ENCODE measurements around the gene MTHFS. TPM values are rescaled to one million over a fixed set of nuclear protein-coding genes. Genes with fewer than 3 reads are reported as not detected.

The MTHFS gene
- total and polyA plus RNA-seq, 11 donors, result 5.7 to 45.5 (median 13.4) TPM

DNA sequence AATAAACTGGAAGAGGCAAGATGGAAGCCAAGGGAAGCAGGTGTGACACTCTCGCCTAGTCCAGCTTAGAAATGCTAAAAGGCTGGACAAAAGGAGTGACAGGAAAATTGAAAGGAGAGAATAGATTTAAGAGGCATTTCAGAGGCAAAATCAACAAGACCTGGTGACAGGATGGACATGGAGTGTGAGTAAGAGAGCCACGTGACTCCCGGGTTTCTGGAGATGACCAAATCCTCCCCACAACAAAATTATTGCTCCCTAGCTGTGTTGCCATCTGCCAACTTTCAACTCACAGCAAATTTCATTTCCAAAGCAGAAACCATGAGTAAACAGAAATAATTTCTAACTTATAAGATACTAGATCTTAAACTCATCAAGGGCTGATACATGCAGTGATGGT lies 52.6 kb downstream of the MTHFS start:
- ATAC-seq (no peak), DNase-seq (no peak)
- no peaks in the 10 kb centered on the region for H3K27me3 ChIP-seq
- no peak overlapping the region for H3K27ac ChIP-seq
- H3K36me3 ChIP-seq, result peaks cover 0 to 40% (median 13%) of the 10 kb centered on the region in 9 donors
- intact Hi-C loops (cut with DNase I), result loop anchor here in 1 of 10 donors (10.0 kb wide), 1 partner anchor 69 kb away; no protein-coding TSS in a partner anchor
- WGBS, 4 donors, result 77 to 97% (median 87%) methylated on average over 3 of the region's 3 CpGs
- peaks cover 0 to 3% (median 0%) of the 10 kb centered on the region in 12 donors for H3K4me1 ChIP-seq
- TF ChIP-seq, protein P1, sequence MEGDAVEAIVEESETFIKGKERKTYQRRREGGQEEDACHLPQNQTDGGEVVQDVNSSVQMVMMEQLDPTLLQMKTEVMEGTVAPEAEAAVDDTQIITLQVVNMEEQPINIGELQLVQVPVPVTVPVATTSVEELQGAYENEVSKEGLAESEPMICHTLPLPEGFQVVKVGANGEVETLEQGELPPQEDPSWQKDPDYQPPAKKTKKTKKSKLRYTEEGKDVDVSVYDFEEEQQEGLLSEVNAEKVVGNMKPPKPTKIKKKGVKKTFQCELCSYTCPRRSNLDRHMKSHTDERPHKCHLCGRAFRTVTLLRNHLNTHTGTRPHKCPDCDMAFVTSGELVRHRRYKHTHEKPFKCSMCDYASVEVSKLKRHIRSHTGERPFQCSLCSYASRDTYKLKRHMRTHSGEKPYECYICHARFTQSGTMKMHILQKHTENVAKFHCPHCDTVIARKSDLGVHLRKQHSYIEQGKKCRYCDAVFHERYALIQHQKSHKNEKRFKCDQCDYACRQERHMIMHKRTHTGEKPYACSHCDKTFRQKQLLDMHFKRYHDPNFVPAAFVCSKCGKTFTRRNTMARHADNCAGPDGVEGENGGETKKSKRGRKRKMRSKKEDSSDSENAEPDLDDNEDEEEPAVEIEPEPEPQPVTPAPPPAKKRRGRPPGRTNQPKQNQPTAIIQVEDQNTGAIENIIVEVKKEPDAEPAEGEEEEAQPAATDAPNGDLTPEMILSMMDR (IDR thresholded peaks at IDR 0.05), result no peak
- no peak for TF ChIP-seq POLR2A (IDR thresholded peaks at IDR 0.05)
- no peaks in the 10 kb centered on the region for H3K9me3 ChIP-seq
- H3K4me3 ChIP-seq, result no peak overlapping the region

DNA sequence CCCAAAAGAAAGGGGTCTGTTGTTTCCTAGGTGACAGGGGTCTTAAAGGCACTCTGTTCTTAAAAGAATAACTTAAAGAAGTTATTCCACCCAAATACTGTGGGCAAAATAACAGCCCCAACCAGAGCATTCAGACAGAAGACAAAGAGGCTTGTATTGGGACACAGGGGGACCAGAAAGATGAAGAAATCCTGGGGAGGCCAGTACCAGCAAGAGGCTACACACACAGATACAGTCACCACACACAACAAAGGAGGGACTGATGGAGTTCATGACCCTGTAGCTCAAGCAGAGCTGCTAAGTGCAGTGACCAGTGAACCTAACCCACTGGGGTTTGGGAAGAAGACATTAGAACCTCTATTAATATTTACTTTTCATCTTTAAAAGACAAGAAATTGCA lies 59.0 kb downstream of the MTHFS start:
- no peak for TF ChIP-seq POLR2A (IDR thresholded peaks at IDR 0.05)
- TF ChIP-seq, protein P1 (IDR thresholded peaks at IDR 0.05), result no peak
- Histone ChIP-seq H3K27ac (no peak overlapping the region), H3K4me1 (peaks cover 0 to 8% (median 0%) of the 10 kb centered on the region in 12 donors), H3K9me3 (no peaks in the 10 kb centered on the region), H3K36me3 (peaks cover 0 to 27% (median 4%) of the 10 kb centered on the region in 9 donors), H3K27me3 (no peaks in the 10 kb centered on the region), H3K4me3 (no peak overlapping the region)
- no peak for ATAC-seq
- no peak for DNase-seq
- intact Hi-C loops (cut with DNase I), result no loop called here

DNA sequence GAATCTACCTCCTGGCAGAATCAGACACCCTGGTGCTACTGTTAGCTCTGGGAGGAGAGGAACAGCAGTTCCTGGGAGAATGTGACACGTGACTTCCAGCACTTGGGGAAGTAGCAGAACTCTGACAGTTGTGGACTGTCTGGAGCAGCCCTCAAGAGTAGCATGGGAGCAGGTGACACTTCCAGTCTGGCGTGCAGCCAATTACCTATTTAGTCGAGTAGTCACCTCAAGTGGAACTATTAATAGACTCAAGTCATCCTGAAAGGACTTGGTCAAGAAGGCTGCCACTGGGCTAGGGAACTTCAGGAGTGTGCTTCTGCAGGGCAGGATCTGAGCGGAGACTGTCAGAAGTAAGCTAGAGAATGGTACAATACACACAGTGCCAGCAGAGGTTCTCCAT lies 62.3 kb downstream of the MTHFS start:
- Histone ChIP-seq H3K27ac (no peak overlapping the region), H3K9me3 (no peaks in the 10 kb centered on the region), H3K4me1 (peaks cover 0 to 8% (median 0%) of the 10 kb centered on the region in 12 donors), H3K4me3 (no peak overlapping the region), H3K36me3 (peaks cover 0 to 11% (median 4%) of the 10 kb centered on the region in 9 donors), H3K27me3 (no peaks in the 10 kb centered on the region)
- 51 to 60% (median 54%) methylated on average over 2 to 4 of the region's 4 CpGs for WGBS, 4 donors
- intact Hi-C loops (cut with DNase I), result no loop called here
- TF ChIP-seq, protein P1 (IDR thresholded peaks at IDR 0.05), result no peak
- TF ChIP-seq POLR2A (IDR thresholded peaks at IDR 0.05), result no peak
- peak in 2 of 5 donors; percentile 31 to 33 for DNase-seq
- peak in 1 of 4 donors; percentile 57 for ATAC-seq

DNA sequence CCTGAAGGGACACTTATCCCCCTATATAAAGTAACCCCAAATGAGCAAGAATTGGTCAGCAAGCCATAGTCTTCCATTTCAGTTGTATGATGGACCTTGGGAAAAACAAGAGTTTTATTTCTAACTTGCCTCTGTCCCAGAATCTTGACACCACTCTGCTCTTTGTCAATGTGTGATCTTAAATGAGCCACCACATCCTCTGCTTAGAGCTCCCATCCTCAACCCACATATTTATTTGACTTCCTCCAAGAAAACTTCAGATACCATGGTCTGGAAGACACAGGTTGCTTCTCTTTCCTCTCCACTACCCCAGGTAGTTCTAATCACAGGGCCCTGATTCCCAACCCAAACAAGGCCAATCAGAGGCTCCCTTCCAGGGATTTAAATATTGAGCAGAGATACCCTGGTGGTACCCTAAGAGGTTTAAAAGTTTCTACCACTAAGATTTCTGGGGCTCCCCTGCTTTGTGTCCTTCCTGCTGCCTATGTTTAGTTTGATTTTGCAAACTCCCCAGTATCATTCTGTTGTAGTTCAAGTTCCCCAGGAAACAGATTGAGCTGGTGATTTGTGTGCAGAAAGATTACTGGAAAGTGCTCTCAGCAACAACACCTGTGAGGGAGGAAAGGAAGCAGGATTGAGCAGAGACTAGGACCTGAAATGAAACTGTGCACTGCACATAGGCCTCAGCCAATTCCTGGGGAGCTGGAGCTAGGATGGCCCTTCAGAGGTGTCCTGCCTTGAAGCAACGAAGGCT lies 64.3 kb downstream of the MTHFS start:
- Histone ChIP-seq H3K4me1 (peaks cover 0 to 8% (median 0%) of the 10 kb centered on the region in 12 donors), H3K4me3 (no peak overlapping the region), H3K27me3 (no peaks in the 10 kb centered on the region), H3K36me3 (peaks cover 0 to 4% (median 0%) of the 10 kb centered on the region in 9 donors), H3K9me3 (peaks cover 0 to 4% (median 0%) of the 10 kb centered on the region in 12 donors), H3K27ac (no peak overlapping the region)
- no peak for ATAC-seq
- TF ChIP-seq, protein P1 (IDR thresholded peaks at IDR 0.05), result no peak
- no peak for TF ChIP-seq POLR2A (IDR thresholded peaks at IDR 0.05)
- 71 to 100% (median 96%) methylated on average over 1 of the region's 1 CpG for WGBS, 4 donors
- no peak for DNase-seq
- intact Hi-C loops (cut with DNase I), result no loop called here
